OCI-LY1 (cell line): ENCODE data around the gene VSTM4.

ENCODE experiments used
- H2AFZ ChIP-seq: fragments of 200-600 bp; sonication (generic), shearing (Covaris generic); 2 replicates; pipeline ENCODE4 v1.6.0; 2014; ENCODE audit warnings: antibody characterized with exemption, mild to moderate bottlenecking, low read length
- H3F3A ChIP-seq: fragments of 200-600 bp; sonication (generic), shearing (Covaris generic); 2 replicates; pipeline ENCODE4 v1.6.0; 2014; ENCODE audit warnings: mild to moderate bottlenecking, antibody characterized with exemption, low read length, moderate library complexity; ENCODE audit not compliant: insufficient read depth
- H3K27ac ChIP-seq: fragments of 200-600 bp; sonication (generic); 2 replicates; pipeline ENCODE4 v1.5.1; 2014; ENCODE audit warnings: low read length, mixed run types, mild to moderate bottlenecking, low read depth; ENCODE audit not compliant: poor library complexity, severe bottlenecking
- H3K27me3 ChIP-seq: fragments of 200-600 bp; sonication (generic); 2 replicates; pipeline ENCODE4 v1.6.0; 2014; ENCODE audit warnings: antibody characterized with exemption, mild to moderate bottlenecking, low read length, moderate library complexity; ENCODE audit not compliant: insufficient read depth
- H3K36me3 ChIP-seq: fragments of 200-600 bp; sonication (generic); 2 replicates; pipeline ENCODE4 v1.6.1; 2014; ENCODE audit warnings: mild to moderate bottlenecking, antibody characterized with exemption, low read length, moderate library complexity, mixed read lengths; ENCODE audit not compliant: insufficient read depth
- H3K4me1 ChIP-seq: fragments of 200-600 bp; sonication (generic); 2 replicates; pipeline ENCODE4 v1.5.1; 2014; ENCODE audit warnings: mild to moderate bottlenecking, low read length, moderate library complexity; ENCODE audit not compliant: insufficient read depth, severe bottlenecking
- H3K4me2 ChIP-seq: fragments of 200-600 bp; sonication (generic), shearing (Covaris generic); 2 replicates; pipeline ENCODE4 v1.6.1; 2014; ENCODE audit warnings: low read length
- H3K4me3 ChIP-seq: fragments of 200-600 bp; sonication (generic); 2 replicates; pipeline ENCODE4 v1.5.1; 2014; ENCODE audit warnings: low read length, low read depth, mild to moderate bottlenecking, mixed read lengths; ENCODE audit not compliant: poor library complexity, severe bottlenecking
- H3K79me2 ChIP-seq: fragments of 200-600 bp; shearing (Covaris generic); 2 replicates; pipeline ENCODE4 v1.6.1; 2016; ENCODE audit warnings: mixed run types, low read length, mixed read lengths; ENCODE audit not compliant: insufficient read depth
- H3K9ac ChIP-seq: fragments of 200-600 bp; sonication (generic), shearing (Covaris generic); 2 replicates; pipeline ENCODE4 v1.6.1; 2014; ENCODE audit warnings: mild to moderate bottlenecking, low read length, mixed read lengths
- H3K9me2 ChIP-seq: fragments of 200-600 bp; sonication (generic), shearing (Covaris generic); 2 replicates; pipeline ENCODE4 v1.6.1; 2014; ENCODE audit warnings: low read depth, mild to moderate bottlenecking, low read length, mixed read lengths
- H3K9me3 ChIP-seq: fragments of 200-600 bp; shearing (Covaris generic); 2 replicates; pipeline ENCODE4 v1.6.1; 2014; ENCODE audit warnings: low read length, mixed read lengths
- H4K20me1 ChIP-seq: fragments of 200-600 bp; sonication (generic), shearing (Covaris generic); 2 replicates; pipeline ENCODE4 v1.6.0; 2016; ENCODE audit warnings: mild to moderate bottlenecking, low read length; ENCODE audit not compliant: insufficient read depth
- CTCF ChIP-seq: fragments of 200-600 bp; sonication (generic), shearing (Covaris generic); IDR thresholded peaks from 2 replicates; pipeline ENCODE4 v1.5.1; 2017; ENCODE audit warnings: mild to moderate bottlenecking, antibody characterized with exemption, low read length, moderate library complexity, mixed read lengths
- EZH2 ChIP-seq: fragments of 200-600 bp; sonication (generic), shearing (Covaris generic); IDR thresholded peaks from 2 replicates; pipeline ENCODE4 v1.8.0; 2017; ENCODE audit warnings: borderline replicate concordance, mixed run types, mild to moderate bottlenecking, antibody characterized with exemption, low read length, moderate library complexity, mixed read lengths

The VSTM4 gene

GRCh38 chr10:49029666-49030065 is 85.7 kb downstream of the VSTM4 start:
- Histone ChIP-seq H2AFZ (no peak overlapping the region), H3K4me1 (no peaks in the 10 kb centered on the region), H3F3A (no peaks in the 10 kb centered on the region), H3K27me3 (no peaks in the 10 kb centered on the region), H3K36me3 (no peaks in the 10 kb centered on the region), H3K9ac (no peak overlapping the region), H3K79me2 (no peaks in the 10 kb centered on the region), H3K4me3 (no peak overlapping the region), H3K4me2 (no peak overlapping the region), H3K9me2 (no peaks in the 10 kb centered on the region), H4K20me1 (no peaks in the 10 kb centered on the region), H3K9me3 (no peaks in the 10 kb centered on the region), H3K27ac (no peak overlapping the region)
- TF ChIP-seq EZH2 (no peak), CTCF (no peak)

- H3K27ac ChIP-seq, result no peak overlapping the region
- no peak overlapping the region for H3K4me2 ChIP-seq
- H3K9me3 ChIP-seq, result no peaks in the 10 kb centered on the region
- H3K79me2 ChIP-seq, result no peaks in the 10 kb centered on the region
- TF ChIP-seq CTCF, result no peak
- no peak for TF ChIP-seq EZH2
- no peaks in the 10 kb centered on the region for H3K27me3 ChIP-seq
- H3K9me2 ChIP-seq, result no peaks in the 10 kb centered on the region
- H2AFZ ChIP-seq, result no peak overlapping the region
- H3F3A ChIP-seq, result no peaks in the 10 kb centered on the region
- H3K4me3 ChIP-seq, result no peak overlapping the region
- no peak overlapping the region for H3K9ac ChIP-seq
- H3K4me1 ChIP-seq, result no peaks in the 10 kb centered on the region
- no peaks in the 10 kb centered on the region for H4K20me1 ChIP-seq
- H3K36me3 ChIP-seq, result no peaks in the 10 kb centered on the region
Measured at GRCh38 chr10:49028639-49029038, 86.7 kb downstream of the VSTM4 start.

GRCh38 chr10:49025347-49025983 is 89.9 kb downstream of the VSTM4 start:
- Histone ChIP-seq H4K20me1 (no peaks in the 10 kb centered on the region), H3K36me3 (no peaks in the 10 kb centered on the region), H3F3A (no peaks in the 10 kb centered on the region), H2AFZ (no peak overlapping the region), H3K9me2 (no peaks in the 10 kb centered on the region), H3K27ac (no peak overlapping the region), H3K4me1 (no peaks in the 10 kb centered on the region), H3K27me3 (no peaks in the 10 kb centered on the region), H3K79me2 (no peaks in the 10 kb centered on the region), H3K4me3 (no peak overlapping the region), H3K4me2 (no peak overlapping the region), H3K9me3 (no peaks in the 10 kb centered on the region), H3K9ac (no peak overlapping the region)
- TF ChIP-seq EZH2 (no peak), CTCF (no peak)
